Measurements from ENCODE around the gene TMEM134.

DNA sequence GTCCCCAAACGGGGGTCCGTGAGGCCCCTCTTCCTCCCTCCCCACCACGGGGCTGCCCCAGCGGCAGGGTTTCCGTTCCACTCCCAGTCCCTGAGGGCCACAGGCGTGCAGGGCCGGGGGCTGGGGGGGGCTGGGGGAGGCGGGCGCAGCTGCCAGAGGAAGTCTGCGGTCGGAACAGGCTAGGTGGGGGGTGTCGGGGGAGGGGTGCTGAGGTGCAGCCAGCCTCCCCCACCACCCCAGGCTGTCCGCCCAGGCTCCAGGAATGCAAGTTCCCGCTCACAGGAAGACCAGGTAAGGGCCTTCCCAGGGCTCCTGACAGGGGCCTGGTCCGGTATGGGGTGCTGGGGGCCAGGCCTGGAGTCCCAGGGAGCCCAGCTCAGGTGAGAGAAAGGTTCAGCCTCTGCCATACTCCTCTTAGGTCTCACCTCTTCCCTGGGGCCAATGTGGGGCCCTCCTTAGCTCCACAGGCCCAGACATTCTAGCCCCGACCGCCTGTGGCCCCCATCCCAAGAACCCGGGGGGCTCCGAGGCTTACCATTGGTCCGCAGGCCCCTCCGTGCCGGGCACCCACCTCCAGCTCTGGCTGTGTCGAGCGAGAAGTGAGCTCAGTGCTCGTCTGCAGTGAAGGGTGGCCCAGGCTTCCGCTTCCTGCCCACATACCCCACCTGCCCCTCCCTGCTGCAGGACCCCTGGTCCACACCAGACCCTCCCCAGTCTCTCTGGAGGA lies 31.8 kb downstream of the TMEM134 start, which contains the start of gene PTPRCAP:
- TF ChIP-seq, protein P1, sequence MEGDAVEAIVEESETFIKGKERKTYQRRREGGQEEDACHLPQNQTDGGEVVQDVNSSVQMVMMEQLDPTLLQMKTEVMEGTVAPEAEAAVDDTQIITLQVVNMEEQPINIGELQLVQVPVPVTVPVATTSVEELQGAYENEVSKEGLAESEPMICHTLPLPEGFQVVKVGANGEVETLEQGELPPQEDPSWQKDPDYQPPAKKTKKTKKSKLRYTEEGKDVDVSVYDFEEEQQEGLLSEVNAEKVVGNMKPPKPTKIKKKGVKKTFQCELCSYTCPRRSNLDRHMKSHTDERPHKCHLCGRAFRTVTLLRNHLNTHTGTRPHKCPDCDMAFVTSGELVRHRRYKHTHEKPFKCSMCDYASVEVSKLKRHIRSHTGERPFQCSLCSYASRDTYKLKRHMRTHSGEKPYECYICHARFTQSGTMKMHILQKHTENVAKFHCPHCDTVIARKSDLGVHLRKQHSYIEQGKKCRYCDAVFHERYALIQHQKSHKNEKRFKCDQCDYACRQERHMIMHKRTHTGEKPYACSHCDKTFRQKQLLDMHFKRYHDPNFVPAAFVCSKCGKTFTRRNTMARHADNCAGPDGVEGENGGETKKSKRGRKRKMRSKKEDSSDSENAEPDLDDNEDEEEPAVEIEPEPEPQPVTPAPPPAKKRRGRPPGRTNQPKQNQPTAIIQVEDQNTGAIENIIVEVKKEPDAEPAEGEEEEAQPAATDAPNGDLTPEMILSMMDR (IDR thresholded peaks at IDR 0.05): no peak
- TF ChIP-seq POLR2AphosphoS5 (IDR thresholded peaks at IDR 0.05) (no peak), POLR2A (IDR thresholded peaks at IDR 0.05) (no peak)

Data from suprapubic skin (tissue), 4 donors.